Type B pancreatic cell (in vitro differentiated cells): Measurements from ENCODE around the gene RFPL4AL1. TPM values are rescaled to one million over a fixed set of nuclear protein-coding genes. Genes with fewer than 3 reads are reported as not detected.
"Not testable (repeated sequence)": the region's sequence is repeated elsewhere in the genome, so short reads cannot be mapped to it uniquely, and the experiment has no call there.

Experiments used
- DNase-seq: peaks from one replicate; pipeline ENCODE4 v3.0.0; 2021; ENCODE audit warnings: mixed read lengths; ENCODE audit not compliant: unreplicated experiment; ENCODE audit errors: extremely low spot score
- H3K27ac Mint-ChIP-seq: 2 replicates; pipeline ENCODE4 v1.8.0; 2021; ENCODE audit warnings: mild to moderate bottlenecking, mixed read lengths
- H3K27me3 Mint-ChIP-seq: 2 replicates; pipeline ENCODE4 v1.8.0; 2021; ENCODE audit warnings: mixed read lengths
- H3K36me3 Mint-ChIP-seq: 2 replicates; pipeline ENCODE4 v1.8.0; 2021; ENCODE audit warnings: mixed read lengths
- H3K4me1 Mint-ChIP-seq: one replicate; pipeline ENCODE4 v1.8.0; 2021; ENCODE audit warnings: mixed read lengths; ENCODE audit not compliant: unreplicated experiment
- H3K4me3 Mint-ChIP-seq: 2 replicates; pipeline ENCODE4 v1.8.0; 2021; ENCODE audit warnings: mild to moderate bottlenecking, mixed read lengths
- H3K9me3 Mint-ChIP-seq: 2 replicates; pipeline ENCODE4 v1.8.0; 2021; ENCODE audit warnings: mixed read lengths
- CTCF ChIP-seq: fragments of 200-600 bp; sonication (generic); conservative IDR thresholded peaks from 2 replicates; pipeline ENCODE4 v1.5.0; 2021; ENCODE audit warnings: antibody characterized with exemption, mild to moderate bottlenecking
- total RNA-seq: library from RNA; stranded (reverse); gene quantifications from 2 replicates; pipeline ENCODE4 v1.2.1, GENCODE V29; 2021; ENCODE audit warnings: low replicate concordance

The RFPL4AL1 gene
- total RNA-seq, 1 donor from 2014 or later, result not detected

DNA sequence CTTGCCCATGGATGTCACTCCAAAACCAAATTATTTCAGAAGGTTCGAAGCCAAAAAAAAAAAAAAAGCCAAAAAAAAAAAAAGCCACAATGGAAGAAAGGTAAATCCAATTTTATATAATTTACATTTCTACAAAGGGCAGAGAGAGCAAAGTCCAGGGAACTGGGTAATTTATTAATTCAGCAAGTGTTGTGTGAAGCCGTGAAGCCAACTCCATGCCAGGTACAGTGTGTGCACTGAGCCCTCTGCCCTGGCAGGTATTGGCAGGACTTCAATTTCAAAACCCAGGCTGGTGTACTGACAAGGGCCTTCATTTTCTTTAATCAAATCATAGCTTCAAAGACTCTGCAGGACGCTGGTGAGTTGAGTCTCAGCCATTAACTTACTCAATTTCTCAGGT is 15.5 kb upstream of the RFPL4AL1 start:
- DNase-seq, result no peak
- H3K4me3 Mint-ChIP-seq, result no peak overlapping the region
- H3K4me1 Mint-ChIP-seq, result no peaks in the 10 kb centered on the region
- H3K27me3 Mint-ChIP-seq, result no peaks in the 10 kb centered on the region
- H3K9me3 Mint-ChIP-seq, result peaks cover 3% of the 10 kb centered on the region
- no peak overlapping the region for H3K27ac Mint-ChIP-seq
- H3K36me3 Mint-ChIP-seq, result no peaks in the 10 kb centered on the region
- no peak for TF ChIP-seq CTCF

GRCh38 chr19:55756808-55757207 is 12.1 kb upstream of the RFPL4AL1 start:
- H3K9me3 Mint-ChIP-seq, H3K27me3 Mint-ChIP-seq, H3K27ac Mint-ChIP-seq, H3K4me1 Mint-ChIP-seq, H3K4me3 Mint-ChIP-seq, DNase-seq, H3K36me3 Mint-ChIP-seq: not testable (repeated sequence)

- H3K9me3 Mint-ChIP-seq, result not testable (repeated sequence)
Observed at GRCh38 chr19:55758797-55759196, 10.1 kb upstream of the RFPL4AL1 start, which contains the start of gene RFPL4A. Gene RFPL4A, plus strand, starts transcription at chr19:55759097. Its CDS starts 2,704 bp downstream, at chr19:55761801.

GRCh38 chr19:55766466-55766865 is 2.5 kb upstream of the RFPL4AL1 start:
- no peak for DNase-seq
- Mint-ChIP-seq H3K9me3 (peaks cover 2% of the 10 kb centered on the region), H3K4me3 (no peak overlapping the region), H3K4me1 (no peaks in the 10 kb centered on the region), H3K36me3 (no peaks in the 10 kb centered on the region), H3K27me3 (no peaks in the 10 kb centered on the region), H3K27ac (no peak overlapping the region)
- TF ChIP-seq CTCF, result no peak

More at GRCh38 chr19:55758797-55759196, 10.1 kb upstream of the RFPL4AL1 start, which contains the start of gene RFPL4A:
- not testable (repeated sequence) for DNase-seq, H3K4me1 Mint-ChIP-seq, H3K27ac Mint-ChIP-seq, H3K27me3 Mint-ChIP-seq, H3K4me3 Mint-ChIP-seq, H3K36me3 Mint-ChIP-seq

DNA sequence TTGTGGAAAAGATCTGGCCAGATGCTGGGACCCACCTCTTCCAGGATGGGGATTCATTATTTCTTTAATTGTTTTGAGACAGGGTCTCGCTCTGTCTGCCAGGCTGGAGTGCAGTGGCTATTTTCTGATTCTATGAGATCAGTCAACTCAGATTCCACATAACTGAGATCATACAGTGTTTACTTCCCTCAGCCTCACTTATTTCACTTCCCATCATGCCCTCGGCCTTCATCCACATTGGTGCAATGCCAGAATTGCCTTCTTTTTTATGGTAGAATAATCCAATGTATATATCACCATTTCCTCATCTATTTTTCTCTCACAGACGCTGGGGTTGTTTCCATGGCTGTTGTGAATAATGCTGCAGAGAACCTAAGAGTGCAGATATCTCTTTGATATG is 714 bp downstream of the RFPL4AL1 start:
- H3K27me3 Mint-ChIP-seq, H3K4me3 Mint-ChIP-seq, H3K36me3 Mint-ChIP-seq, DNase-seq, H3K4me1 Mint-ChIP-seq, H3K9me3 Mint-ChIP-seq, H3K27ac Mint-ChIP-seq: not testable (repeated sequence)

- Mint-ChIP-seq H3K27me3 (no peaks in the 10 kb centered on the region), H3K9me3 (peaks cover 4% of the 10 kb centered on the region), H3K36me3 (no peaks in the 10 kb centered on the region), H3K4me3 (no peak overlapping the region), H3K4me1 (no peaks in the 10 kb centered on the region), H3K27ac (no peak overlapping the region)
- no peak for TF ChIP-seq CTCF
- no peak for DNase-seq
Observed at GRCh38 chr19:55777528-55777927, 8.6 kb downstream of the RFPL4AL1 start.

DNA sequence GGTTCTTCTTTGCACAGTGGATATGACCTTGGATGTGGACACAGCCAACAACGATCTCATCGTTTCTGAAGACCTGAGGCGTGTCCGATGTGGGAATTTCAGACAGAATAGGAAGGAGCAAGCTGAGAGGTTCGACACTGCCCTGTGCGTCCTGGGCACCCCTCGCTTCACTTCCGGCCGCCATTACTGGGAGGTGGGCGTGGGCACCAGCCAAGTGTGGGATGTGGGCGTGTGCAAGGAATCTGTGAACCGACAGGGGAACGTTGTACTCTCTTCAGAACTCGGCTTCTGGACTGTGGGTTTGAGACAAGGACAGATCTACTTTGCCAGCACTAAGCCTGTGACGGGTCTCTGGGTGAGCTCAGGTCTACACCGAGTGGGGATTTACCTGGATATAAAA is 9.4 kb downstream of the RFPL4AL1 start:
- H3K4me1 Mint-ChIP-seq, result no peaks in the 10 kb centered on the region
- H3K9me3 Mint-ChIP-seq, result peaks cover 4% of the 10 kb centered on the region
- DNase-seq, result no peak
- no peak for TF ChIP-seq CTCF
- H3K27ac Mint-ChIP-seq, result no peak overlapping the region
- H3K36me3 Mint-ChIP-seq, result no peaks in the 10 kb centered on the region
- no peak overlapping the region for H3K4me3 Mint-ChIP-seq
- H3K27me3 Mint-ChIP-seq, result no peaks in the 10 kb centered on the region
